ENCODE results near the gene RIMS1.

Gene RIMS1

GRCh38 chr6:72205500-72205899 is 319.1 kb downstream of the RIMS1 start:
- no peak for TF ChIP-seq CTCF (IDR thresholded peaks at IDR 0.05; ENCODE audit: control insufficient read depth, insufficient read depth, low read depth, low read length, missing control alignments)
- no peak overlapping the region for H3K4me3 ChIP-seq (ENCODE audit: control insufficient read depth, low read depth, low read length)
- DNase-seq (ENCODE audit: low read depth) = no peak

DNA sequence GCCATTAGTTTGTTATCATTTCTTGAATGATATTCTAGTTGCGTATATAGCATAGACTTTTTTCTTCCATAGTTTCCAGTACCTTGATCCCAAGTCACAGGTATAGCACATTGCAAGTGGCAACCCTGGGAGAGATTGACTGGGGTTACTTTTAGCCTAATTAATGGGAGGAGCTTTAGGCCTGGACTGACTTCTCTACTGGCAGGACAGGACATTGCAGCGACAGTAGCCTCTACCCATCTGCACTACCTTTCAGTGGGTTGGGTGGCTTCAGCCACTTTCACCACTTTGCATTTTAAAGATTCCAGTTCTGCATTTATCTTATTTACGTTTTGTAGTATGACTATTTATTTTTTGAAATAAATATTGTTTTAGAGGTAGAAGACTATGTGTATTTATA is 320.3 kb downstream of the RIMS1 start:
- no peak for DNase-seq (ENCODE audit: low read depth)
- TF ChIP-seq CTCF (IDR thresholded peaks at IDR 0.05; ENCODE audit: control insufficient read depth, insufficient read depth, low read depth, low read length, missing control alignments) = no peak
- no peak overlapping the region for H3K4me3 ChIP-seq (ENCODE audit: control insufficient read depth, low read depth, low read length)

- no peak for TF ChIP-seq CTCF (IDR thresholded peaks at IDR 0.05; ENCODE audit: control insufficient read depth, insufficient read depth, low read depth, low read length, missing control alignments)
- no peak overlapping the region for H3K4me3 ChIP-seq (ENCODE audit: control insufficient read depth, low read depth, low read length)
- DNase-seq (ENCODE audit: low read depth) = no peak
Observed at GRCh38 chr6:72212686-72213085, 326.3 kb downstream of the RIMS1 start.

GRCh38 chr6:72213654-72214053 is 327.3 kb downstream of the RIMS1 start:
- TF ChIP-seq CTCF (IDR thresholded peaks at IDR 0.05; ENCODE audit: control insufficient read depth, insufficient read depth, low read depth, low read length, missing control alignments) = no peak
- H3K4me3 ChIP-seq (ENCODE audit: control insufficient read depth, low read depth, low read length) = no peak overlapping the region
- DNase-seq (ENCODE audit: low read depth) = no peak

- no peak overlapping the region for H3K4me3 ChIP-seq (ENCODE audit: control insufficient read depth, low read depth, low read length)
- DNase-seq (ENCODE audit: low read depth) = no peak
- TF ChIP-seq CTCF (IDR thresholded peaks at IDR 0.05; ENCODE audit: control insufficient read depth, insufficient read depth, low read depth, low read length, missing control alignments) = no peak
Observed at GRCh38 chr6:72216222-72217068, 330.1 kb downstream of the RIMS1 start.

DNA sequence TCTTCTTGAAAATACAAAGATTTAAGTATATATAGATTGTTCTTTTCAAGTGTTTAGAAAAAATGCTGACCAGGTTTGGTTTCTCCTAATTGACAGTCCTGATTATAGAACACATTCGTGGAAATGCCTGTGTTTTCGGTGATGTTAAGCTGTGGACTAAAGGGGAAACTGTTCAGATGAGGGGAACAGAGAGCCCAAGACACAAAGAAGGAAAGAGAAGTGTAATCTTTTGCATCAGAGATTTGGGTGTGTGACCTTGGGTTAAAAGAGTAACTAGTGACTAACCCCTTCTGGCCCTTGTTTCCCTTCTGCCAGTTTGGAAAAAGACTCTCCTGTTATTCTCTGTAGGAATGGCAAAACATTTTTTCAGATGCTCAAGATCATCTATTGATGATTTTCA is 331.3 kb downstream of the RIMS1 start:
- no peak for DNase-seq (ENCODE audit: low read depth)
- no peak for TF ChIP-seq CTCF (IDR thresholded peaks at IDR 0.05; ENCODE audit: control insufficient read depth, insufficient read depth, low read depth, low read length, missing control alignments)
- no peak overlapping the region for H3K4me3 ChIP-seq (ENCODE audit: control insufficient read depth, low read depth, low read length)

All from AG09309 (cell line).